ENCODE data around the gene PIH1D2. TPM values are rescaled to one million over a fixed set of nuclear protein-coding genes. Genes with fewer than 3 reads are reported as not detected.
A peak's percentile ranks its signal among the peaks of the same experiment; 100 is the strongest.

Gene PIH1D2
- total and polyA plus RNA-seq, 9 of the 15 experiments (the other 6 are each of a cell fraction or from before 2014, with no cell fraction given) = 1.5 to 5.4 (median 3.0) TPM

- TF ChIP-seq REST (IDR thresholded peaks at IDR 0.05; ENCODE audit: borderline replicate concordance) (peak; percentile 30; the same call in 1 of the 2 replicates), REST (CRISPR knock-in tag; IDR thresholded peaks at IDR 0.05; ENCODE audit: low read depth) (no peak)
Observed at GRCh38 chr11:112113539-112114457, 40.0 kb upstream of the PIH1D2 start (continued).
